GM12873 (cell line): ENCODE data around the gene TCF4.

ENCODE experiments used
- CTCF ChIP-seq: IDR thresholded peaks from 2 replicates; pipeline ENCODE4 v1.5.1; 2012; ENCODE audit warnings: low read depth, mild to moderate bottlenecking, moderate library complexity, low read length, control low read depth; ENCODE audit not compliant: insufficient read depth; ENCODE audit errors: missing control alignments

Gene TCF4

GRCh38 chr18:55401638-55402191 lies 186.3 kb downstream of the TCF4 start:
- no peak for TF ChIP-seq CTCF

GRCh38 chr18:55400590-55401541 lies 187.1 kb downstream of the TCF4 start:
- TF ChIP-seq CTCF = no peak

GRCh38 chr18:55400081-55400480 lies 187.9 kb downstream of the TCF4 start:
- no peak for TF ChIP-seq CTCF

GRCh38 chr18:55398858-55399257 lies 189.1 kb downstream of the TCF4 start:
- TF ChIP-seq CTCF = no peak

- TF ChIP-seq CTCF = no peak
These were observed 191.0 kb downstream of the TCF4 start for GRCh38 chr18:55396979-55397378.

GRCh38 chr18:55396267-55396905 lies 191.6 kb downstream of the TCF4 start:
- no peak for TF ChIP-seq CTCF

- no peak for TF ChIP-seq CTCF
These were observed 192.2 kb downstream of the TCF4 start for GRCh38 chr18:55395799-55396198.
